DOHH2 (cell line): ENCODE results near the gene FOXG1.

Experiments used
- H3F3A ChIP-seq: fragments of 200-600 bp; sonication (generic), shearing (Covaris generic); 2 replicates; pipeline ENCODE4 v1.6.0; 2016; ENCODE audit warnings: antibody characterized with exemption, mild to moderate bottlenecking; ENCODE audit not compliant: control insufficient read depth, insufficient read depth
- H3K27ac ChIP-seq: fragments of 200-600 bp; sonication (generic); 2 replicates; pipeline ENCODE4 v1.5.1; 2014; ENCODE audit warnings: low read depth, mild to moderate bottlenecking, low read length, moderate library complexity
- H3K27me3 ChIP-seq: fragments of 200-600 bp; sonication (generic); 2 replicates; pipeline ENCODE4 v1.6.1; 2014; ENCODE audit warnings: mild to moderate bottlenecking, low read length, mixed read lengths; ENCODE audit not compliant: control insufficient read depth
- H3K36me3 ChIP-seq: fragments of 200-600 bp; sonication (generic); 2 replicates; pipeline ENCODE4 v1.6.1; 2014; ENCODE audit warnings: mild to moderate bottlenecking, low read length, moderate library complexity, mixed read lengths; ENCODE audit not compliant: control insufficient read depth
- H3K4me1 ChIP-seq: fragments of 200-600 bp; sonication (generic); 2 replicates; pipeline ENCODE4 v1.6.1; 2014; ENCODE audit warnings: mild to moderate bottlenecking, low read length, mixed read lengths; ENCODE audit not compliant: control insufficient read depth
- H3K4me2 ChIP-seq: fragments of 200-600 bp; sonication (generic); 2 replicates; pipeline ENCODE4 v1.6.0; 2014; ENCODE audit warnings: mild to moderate bottlenecking, low read length, moderate library complexity
- H3K4me3 ChIP-seq: fragments of 200-600 bp; sonication (generic); 2 replicates; pipeline ENCODE4 v1.5.1; 2014; ENCODE audit warnings: mild to moderate bottlenecking, low read length, mixed read lengths
- H3K79me2 ChIP-seq: fragments of 200-600 bp; sonication (generic); 2 replicates; pipeline ENCODE4 v1.6.1; 2014; ENCODE audit warnings: mild to moderate bottlenecking, low read length, mixed read lengths; ENCODE audit not compliant: control insufficient read depth
- H3K9me2 ChIP-seq: fragments of 200-600 bp; sonication (generic); replicated peaks from 2 replicates; pipeline ENCODE4 v1.6.1; 2014; ENCODE audit warnings: mild to moderate bottlenecking, low read length, mixed read lengths; ENCODE audit not compliant: control insufficient read depth
- H3K9me3 ChIP-seq: fragments of 200-600 bp; sonication (generic); 2 replicates; pipeline ENCODE4 v1.6.1; 2014; ENCODE audit warnings: antibody characterized with exemption, low read length, mixed read lengths; ENCODE audit not compliant: control insufficient read depth, insufficient read depth
- H4K20me1 ChIP-seq: fragments of 200-600 bp; sonication (generic); 2 replicates; pipeline ENCODE4 v1.6.0; 2014; ENCODE audit warnings: low read depth, mild to moderate bottlenecking, antibody characterized with exemption, low read length, moderate library complexity; ENCODE audit not compliant: control insufficient read depth, insufficient read depth
- EZH2phosphoT487 ChIP-seq: fragments of 200-600 bp; sonication (generic); IDR thresholded peaks from 2 replicates; pipeline ENCODE4 v1.6.1; 2017; ENCODE audit warnings: borderline replicate concordance, mild to moderate bottlenecking, antibody characterized with exemption, low read length, moderate library complexity, mixed read lengths
- TF ChIP-seq, protein P1 (sequence below): fragments of 200-600 bp; sonication (generic); IDR thresholded peaks from one replicate; pipeline ENCODE4 v1.5.1; 2014; ENCODE audit warnings: antibody characterized with exemption, mild to moderate bottlenecking, low read depth, low read length; ENCODE audit not compliant: poor library complexity, severe bottlenecking

The FOXG1 gene

DNA sequence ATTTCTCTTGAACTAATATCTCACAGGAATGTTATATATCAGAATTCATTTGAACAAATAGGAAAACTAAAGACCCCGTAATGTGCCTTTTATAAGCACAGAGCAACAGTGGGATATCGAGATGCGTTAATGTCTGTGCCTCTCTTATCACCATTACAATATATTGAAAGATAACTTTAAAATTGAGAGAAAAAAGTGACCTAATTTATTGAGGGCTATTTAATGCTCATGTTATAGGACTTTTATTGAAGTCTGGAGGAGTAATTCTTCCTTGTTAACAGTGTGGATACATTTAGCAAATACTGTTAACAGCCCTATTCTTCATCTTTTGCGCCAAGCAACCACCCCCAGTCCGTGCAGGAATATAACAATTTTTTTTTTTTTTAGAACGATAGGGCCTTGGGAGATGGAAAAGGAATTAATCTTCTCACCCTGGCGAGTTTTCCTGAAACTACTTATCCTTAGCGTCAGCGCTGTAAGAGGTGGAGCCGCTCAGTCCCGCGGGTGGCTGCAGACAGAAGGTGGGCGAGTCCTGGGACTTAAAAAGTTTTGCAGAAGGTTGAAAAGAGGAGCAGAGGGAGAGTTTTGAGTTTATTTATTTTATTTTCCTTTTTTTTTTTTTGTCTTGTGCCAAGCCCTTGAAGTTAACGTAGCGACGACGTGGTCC is 11.0 kb downstream of the FOXG1 start:
- no peaks in the 10 kb centered on the region for H3K4me1 ChIP-seq
- H4K20me1 ChIP-seq = no peaks in the 10 kb centered on the region
- no peak overlapping the region for H3K4me3 ChIP-seq
- H3K4me2 ChIP-seq = no peak overlapping the region
- peaks cover 8% of the 10 kb centered on the region; the same call in 1 of the 2 replicates for H3K9me3 ChIP-seq
- TF ChIP-seq, protein P1, sequence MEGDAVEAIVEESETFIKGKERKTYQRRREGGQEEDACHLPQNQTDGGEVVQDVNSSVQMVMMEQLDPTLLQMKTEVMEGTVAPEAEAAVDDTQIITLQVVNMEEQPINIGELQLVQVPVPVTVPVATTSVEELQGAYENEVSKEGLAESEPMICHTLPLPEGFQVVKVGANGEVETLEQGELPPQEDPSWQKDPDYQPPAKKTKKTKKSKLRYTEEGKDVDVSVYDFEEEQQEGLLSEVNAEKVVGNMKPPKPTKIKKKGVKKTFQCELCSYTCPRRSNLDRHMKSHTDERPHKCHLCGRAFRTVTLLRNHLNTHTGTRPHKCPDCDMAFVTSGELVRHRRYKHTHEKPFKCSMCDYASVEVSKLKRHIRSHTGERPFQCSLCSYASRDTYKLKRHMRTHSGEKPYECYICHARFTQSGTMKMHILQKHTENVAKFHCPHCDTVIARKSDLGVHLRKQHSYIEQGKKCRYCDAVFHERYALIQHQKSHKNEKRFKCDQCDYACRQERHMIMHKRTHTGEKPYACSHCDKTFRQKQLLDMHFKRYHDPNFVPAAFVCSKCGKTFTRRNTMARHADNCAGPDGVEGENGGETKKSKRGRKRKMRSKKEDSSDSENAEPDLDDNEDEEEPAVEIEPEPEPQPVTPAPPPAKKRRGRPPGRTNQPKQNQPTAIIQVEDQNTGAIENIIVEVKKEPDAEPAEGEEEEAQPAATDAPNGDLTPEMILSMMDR = no peak
- TF ChIP-seq EZH2phosphoT487 = no peak
- no peaks in the 10 kb centered on the region for H3K9me2 ChIP-seq
- H3K36me3 ChIP-seq = no peaks in the 10 kb centered on the region
- no peaks in the 10 kb centered on the region for H3K79me2 ChIP-seq
- H3F3A ChIP-seq = no peaks in the 10 kb centered on the region
- H3K27me3 ChIP-seq = no peaks in the 10 kb centered on the region
- H3K27ac ChIP-seq = no peak overlapping the region

DNA sequence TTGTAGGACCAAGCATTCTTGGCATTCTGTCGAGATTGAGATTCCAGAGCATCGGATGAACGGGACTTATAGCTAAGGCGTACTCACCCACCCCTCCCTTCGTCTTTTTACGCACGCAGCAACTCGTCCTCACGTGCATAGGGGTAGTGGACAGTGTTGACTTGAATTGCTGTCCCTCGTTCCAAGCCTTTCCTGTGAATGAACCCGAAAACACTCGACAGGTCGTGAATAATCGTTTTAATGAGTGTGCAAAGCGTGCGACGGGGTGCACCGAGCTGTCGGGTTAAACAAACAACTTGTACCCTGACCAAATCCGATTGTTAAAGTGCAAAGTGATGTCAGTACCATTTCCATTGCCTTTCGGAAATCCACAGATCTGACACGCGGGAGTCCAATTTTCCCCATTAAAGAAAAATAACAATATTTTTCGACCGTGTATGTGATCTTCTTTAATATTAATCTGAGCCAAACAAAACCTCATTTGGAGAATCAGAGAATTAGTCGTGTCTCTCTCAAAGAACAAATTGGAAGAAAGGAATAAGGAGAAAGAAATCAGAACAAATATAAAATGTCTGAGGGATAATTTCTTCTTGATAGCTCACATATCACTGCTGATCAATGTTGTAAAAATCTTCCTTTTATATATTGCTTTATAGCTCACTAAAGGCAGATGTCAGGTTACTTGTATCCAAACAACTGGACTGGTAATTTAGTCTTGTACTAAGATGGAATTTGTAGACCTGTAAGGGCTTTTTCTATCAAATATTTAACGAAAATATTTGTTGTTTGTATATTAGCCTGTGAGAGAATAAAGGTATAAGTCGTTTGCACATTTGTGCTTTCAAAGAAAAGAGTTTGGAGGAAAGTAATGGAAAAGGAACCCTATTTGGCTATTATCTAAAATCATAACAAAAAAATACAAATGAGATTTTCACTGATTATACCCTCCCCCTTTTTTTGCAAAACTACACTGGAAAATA is 11.8 kb downstream of the FOXG1 start:
- H3K9me3 ChIP-seq = peaks cover 8% of the 10 kb centered on the region; the same call in 1 of the 2 replicates
- no peaks in the 10 kb centered on the region for H3K4me1 ChIP-seq
- no peak for TF ChIP-seq EZH2phosphoT487
- TF ChIP-seq, protein P1 = no peak
- H3K79me2 ChIP-seq = no peaks in the 10 kb centered on the region
- no peak overlapping the region for H3K4me3 ChIP-seq
- no peaks in the 10 kb centered on the region for H4K20me1 ChIP-seq
- no peak overlapping the region for H3K4me2 ChIP-seq
- no peaks in the 10 kb centered on the region for H3K27me3 ChIP-seq
- no peaks in the 10 kb centered on the region for H3K36me3 ChIP-seq
- H3F3A ChIP-seq = no peaks in the 10 kb centered on the region
- no peak overlapping the region for H3K27ac ChIP-seq
- no peaks in the 10 kb centered on the region; the same call in 1 of the 2 replicates for H3K9me2 ChIP-seq

DNA sequence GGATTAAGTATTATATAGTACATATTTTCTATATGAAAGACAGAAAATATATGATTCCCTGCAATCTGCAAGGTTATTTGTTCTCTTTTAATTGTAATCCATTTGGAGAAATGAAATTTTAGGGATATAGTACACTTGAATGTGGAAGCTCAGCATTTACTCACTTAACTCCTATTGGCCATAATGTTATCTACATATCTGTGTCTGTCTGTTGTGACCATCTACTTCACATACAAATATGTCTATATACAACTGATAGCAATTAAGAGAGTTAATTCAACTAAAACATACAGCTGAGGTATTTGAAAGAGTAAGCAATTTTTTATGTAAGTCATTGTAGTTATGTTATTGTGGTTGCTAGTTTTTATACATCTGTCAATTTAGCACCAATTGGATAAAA is 12.9 kb downstream of the FOXG1 start:
- Histone ChIP-seq H3K27me3 (no peaks in the 10 kb centered on the region), H3K79me2 (no peaks in the 10 kb centered on the region), H3K9me2 (no peaks in the 10 kb centered on the region; the same call in 1 of the 2 replicates), H3K9me3 (peaks cover 3% of the 10 kb centered on the region; the same call in 1 of the 2 replicates), H3K36me3 (no peaks in the 10 kb centered on the region), H3K4me3 (no peak overlapping the region), H3K4me2 (no peak overlapping the region), H3F3A (no peaks in the 10 kb centered on the region), H3K27ac (no peak overlapping the region), H3K4me1 (no peaks in the 10 kb centered on the region), H4K20me1 (no peaks in the 10 kb centered on the region)
- TF ChIP-seq, protein P1 = no peak
- no peak for TF ChIP-seq EZH2phosphoT487
